SK-N-SH (cell line): Measurements from ENCODE around the gene MTUS2. TPM values are rescaled to one million over a fixed set of nuclear protein-coding genes. Genes with fewer than 3 reads are reported as not detected.

Experiments
- CTCF ChIA-PET: fragments of 300-600, 350-600 bp; formaldehyde crosslinking; extraction: SDS; loops from one replicate; lab custom pipeline; 2021; lab: Yijun Ruan, JAX
- POLR2A ChIA-PET: fragments of 350-600 bp; sonication (Branson Sonifier 250); formaldehyde crosslinking; extraction: SDS; loops from one replicate; lab custom pipeline; 2020; ENCODE audit warnings: antibody characterized with exemption, inconsistent platforms; lab: Yijun Ruan, JAX
- DNase-seq: peaks from one replicate; pipeline ENCODE4 v3.0.0; 2012
- H2AFZ ChIP-seq: fragments of 200-600 bp; sonication (generic); 2 replicates; pipeline ENCODE4 v1.8.1; 2016; ENCODE audit warnings: antibody characterized with exemption, mild to moderate bottlenecking, low read depth
- H3F3A ChIP-seq: fragments of 200-600 bp; sonication (generic); replicated peaks from 2 replicates; pipeline ENCODE3; 2016; ENCODE audit warnings: antibody characterized with exemption, mild to moderate bottlenecking; ENCODE audit not compliant: insufficient read depth
- H3K27ac ChIP-seq, 2 experiments: fragments of 200-500 bp in 1 of 2; fragments of 200-600 bp in 1 of 2; sonication (Bioruptor generic) in 1 of 2; sonication (generic), shearing (Covaris generic) in 1 of 2; 2 replicates each; pipeline versions ENCODE4 v1.5.1 to v1.6.1; 2014 to 2016; ENCODE audit warnings: low read depth in 2 of 2, inconsistent platforms in 1 of 2, low read length in 1 of 2, mild to moderate bottlenecking in 1 of 2, mixed read lengths in 1 of 2
- H3K27me3 ChIP-seq: fragments of 200-600 bp; sonication (generic), shearing (Covaris generic); 2 replicates; pipeline ENCODE4 v1.6.1; 2016; ENCODE audit warnings: mixed run types; ENCODE audit not compliant: insufficient read depth
- H3K36me3 ChIP-seq, 2 experiments: fragments of 200-500 bp in 1 of 2; fragments of 200-600 bp in 1 of 2; sonication (Bioruptor generic) in 1 of 2; sonication (generic) in 1 of 2; replicated peaks in 1 of 2; 2 replicates each; pipeline versions ENCODE3 to v1.5.1; 2014 to 2016; ENCODE audit warnings: low read length in 1 of 2, mild to moderate bottlenecking in 1 of 2; ENCODE audit not compliant: insufficient read depth in 2 of 2, control insufficient read depth in 1 of 2
- H3K4me1 ChIP-seq, 2 experiments: fragments of 200-500 bp in 1 of 2; fragments of 200-600 bp in 1 of 2; sonication (Bioruptor generic) in 1 of 2; sonication (generic), shearing (Covaris generic) in 1 of 2; 2 replicates each; pipeline versions ENCODE4 v1.5.1 to v1.6.1; 2014 to 2016; ENCODE audit warnings: low read depth in 1 of 2, low read length in 1 of 2, mixed run types in 1 of 2; ENCODE audit not compliant: insufficient read depth in 2 of 2, control insufficient read depth in 1 of 2
- H3K4me2 ChIP-seq: fragments of 200-600 bp; sonication (generic), shearing (Covaris generic); 2 replicates; pipeline ENCODE4 v1.6.1; 2017; ENCODE audit warnings: mixed run types
- H3K4me3 ChIP-seq, 2 experiments: fragments of 200-500 bp in 1 of 2; fragments of 200-600 bp in 1 of 2; sonication (Bioruptor generic) in 1 of 2; sonication (generic), shearing (Covaris generic) in 1 of 2; 2 replicates each; pipeline versions ENCODE4 v1.5.1 to v1.8.1; 2014 to 2016; ENCODE audit warnings: low read depth in 2 of 2, inconsistent platforms in 1 of 2, low read length in 1 of 2, mild to moderate bottlenecking in 1 of 2, mixed read lengths in 1 of 2, moderate library complexity in 1 of 2
- H3K79me2 ChIP-seq: fragments of 200-600 bp; sonication (generic); 2 replicates; pipeline ENCODE4 v1.8.1; 2017; ENCODE audit warnings: mild to moderate bottlenecking; ENCODE audit not compliant: insufficient read depth
- H3K9ac ChIP-seq: fragments of 200-600 bp; sonication (generic); 2 replicates; pipeline ENCODE4 v1.6.1; 2017; ENCODE audit warnings: mixed run types
- H3K9me2 ChIP-seq: fragments of 200-600 bp; sonication (generic); 2 replicates; pipeline ENCODE4 v1.6.1; 2017; ENCODE audit warnings: mixed run types
- H3K9me3 ChIP-seq: fragments of 200-600 bp; sonication (generic); 2 replicates; pipeline ENCODE4 v1.6.1; 2017; ENCODE audit warnings: mixed run types, mild to moderate bottlenecking, moderate library complexity
- H4K20me1 ChIP-seq: fragments of 200-600 bp; sonication (generic); 2 replicates; pipeline ENCODE4 v1.6.1; 2017; ENCODE audit warnings: mild to moderate bottlenecking, mixed run types; ENCODE audit not compliant: insufficient read depth
- CTCF ChIP-seq: fragments of 200-600 bp; sonication (generic); IDR thresholded peaks from 2 replicates; pipeline ENCODE4 v1.6.1; 2017; ENCODE audit warnings: antibody characterized with exemption, mild to moderate bottlenecking, moderate library complexity
- EP300 ChIP-seq, 2 experiments: IDR thresholded peaks; 2 replicates each; pipeline versions ENCODE4 v1.4.0 to v1.6.1; 2012; ENCODE audit warnings: borderline replicate concordance in 1 of 2, low read depth in 1 of 2, low read length in 1 of 2
- FOSL2 ChIP-seq: IDR thresholded peaks from 2 replicates; pipeline ENCODE4 v1.4.0; 2012; ENCODE audit warnings: low read depth, mild to moderate bottlenecking, moderate library complexity, borderline replicate concordance
- FOXJ3 ChIP-seq: sonication (generic); formaldehyde crosslinking; IDR thresholded peaks from 2 replicates; pipeline ENCODE4 v1.5.1; 2020; ENCODE audit warnings: mild to moderate bottlenecking, missing genetic modification reagents
- JUND ChIP-seq: IDR thresholded peaks from 2 replicates; pipeline ENCODE4 v1.4.0; 2012
- MEF2A ChIP-seq: IDR thresholded peaks from 2 replicates; pipeline ENCODE4 v1.4.0; 2012; ENCODE audit warnings: low read depth, borderline replicate concordance
- NFIC ChIP-seq: IDR thresholded peaks from 2 replicates; pipeline ENCODE4 v1.4.0; 2012; ENCODE audit warnings: borderline replicate concordance
- NRF1 ChIP-seq: IDR thresholded peaks from 2 replicates; pipeline ENCODE4 v1.6.1; 2012; ENCODE audit warnings: low read depth, mild to moderate bottlenecking, low read length
- RAD21 ChIP-seq: IDR thresholded peaks from 2 replicates; pipeline ENCODE4 v1.6.1; 2012; ENCODE audit warnings: mild to moderate bottlenecking, low read length
- USF2 ChIP-seq: fragments of 150-350 bp; IDR thresholded peaks from 2 replicates; pipeline ENCODE4 v1.6.1; 2017; ENCODE audit warnings: antibody characterized with exemption, low read length, low read depth, borderline replicate concordance
- YY1 ChIP-seq: IDR thresholded peaks from 2 replicates; pipeline ENCODE4 v1.4.0; 2012; ENCODE audit warnings: low read depth, mild to moderate bottlenecking
- WGBS: methylation state at CpG from one replicate; pipeline ENCODE4 v1.1.6; 2017; ENCODE audit warnings: low lambda C conversion rate; 5-methylcytosine and 5-hydroxymethylcytosine counted together
- polyA plus RNA-seq, 3 experiments: library from polyadenylated mRNA; depleted of rRNA; stranded (reverse); fragments of >200 nt; gene quantifications; 2 replicates each; pipeline ENCODE4 v1.2.3, GENCODE V29; 2012
- TF ChIP-seq, protein P1 (sequence below): IDR thresholded peaks from 2 replicates; pipeline ENCODE4 v1.4.0; 2012; ENCODE audit warnings: low read depth, borderline replicate concordance
- TF ChIP-seq, protein P2 (sequence below): IDR thresholded peaks from 2 replicates; pipeline ENCODE4 v1.4.0; 2012; ENCODE audit warnings: low read depth, borderline replicate concordance

The MTUS2 gene
- polyA plus RNA-seq, 1 of the 3 experiments (the other 2 are of a cell fraction): 1.7 TPM

- H3K27ac ChIP-seq: no peak overlapping the region
- no peaks in the 10 kb centered on the region for H3K9me3 ChIP-seq
- H3K27me3 ChIP-seq: no peaks in the 10 kb centered on the region
- peaks cover 0 to 2% of the 10 kb centered on the region in 2 experiments; a peak in 1 of 4 replicates for H3K4me1 ChIP-seq
- no peaks in the 10 kb centered on the region for H3K9me2 ChIP-seq
- H3K9ac ChIP-seq: no peak overlapping the region
- DNase-seq: no peak
- H3K4me2 ChIP-seq: no peak overlapping the region
- no peaks in the 10 kb centered on the region for H3F3A ChIP-seq
- CTCF ChIA-PET: interaction anchor here (0.7 to 4.4 kb wide), 5 partner anchors 16 to 623 kb away, joined by 3 to 21 read pairs (median 4); no protein-coding TSS in a partner anchor
- WGBS: 74% methylated on average over 14 of the region's 14 CpGs
- TF ChIP-seq NRF1: no peak
- TF ChIP-seq CTCF: no peak
- no peak for TF ChIP-seq JUND
- TF ChIP-seq, protein P1, sequence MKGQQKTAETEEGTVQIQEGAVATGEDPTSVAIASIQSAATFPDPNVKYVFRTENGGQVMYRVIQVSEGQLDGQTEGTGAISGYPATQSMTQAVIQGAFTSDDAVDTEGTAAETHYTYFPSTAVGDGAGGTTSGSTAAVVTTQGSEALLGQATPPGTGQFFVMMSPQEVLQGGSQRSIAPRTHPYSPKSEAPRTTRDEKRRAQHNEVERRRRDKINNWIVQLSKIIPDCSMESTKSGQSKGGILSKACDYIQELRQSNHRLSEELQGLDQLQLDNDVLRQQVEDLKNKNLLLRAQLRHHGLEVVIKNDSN: no peak
- TF ChIP-seq, protein P2, sequence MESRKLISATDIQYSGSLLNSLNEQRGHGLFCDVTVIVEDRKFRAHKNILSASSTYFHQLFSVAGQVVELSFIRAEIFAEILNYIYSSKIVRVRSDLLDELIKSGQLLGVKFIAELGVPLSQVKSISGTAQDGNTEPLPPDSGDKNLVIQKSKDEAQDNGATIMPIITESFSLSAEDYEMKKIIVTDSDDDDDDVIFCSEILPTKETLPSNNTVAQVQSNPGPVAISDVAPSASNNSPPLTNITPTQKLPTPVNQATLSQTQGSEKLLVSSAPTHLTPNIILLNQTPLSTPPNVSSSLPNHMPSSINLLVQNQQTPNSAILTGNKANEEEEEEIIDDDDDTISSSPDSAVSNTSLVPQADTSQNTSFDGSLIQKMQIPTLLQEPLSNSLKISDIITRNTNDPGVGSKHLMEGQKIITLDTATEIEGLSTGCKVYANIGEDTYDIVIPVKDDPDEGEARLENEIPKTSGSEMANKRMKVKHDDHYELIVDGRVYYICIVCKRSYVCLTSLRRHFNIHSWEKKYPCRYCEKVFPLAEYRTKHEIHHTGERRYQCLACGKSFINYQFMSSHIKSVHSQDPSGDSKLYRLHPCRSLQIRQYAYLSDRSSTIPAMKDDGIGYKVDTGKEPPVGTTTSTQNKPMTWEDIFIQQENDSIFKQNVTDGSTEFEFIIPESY: no peak
- TF ChIP-seq RAD21: no peak
- TF ChIP-seq YY1: no peak
- no peak for TF ChIP-seq FOSL2
- TF ChIP-seq FOXJ3 (CRISPR knock-in tag): no peak
- TF ChIP-seq USF2: no peak
- TF ChIP-seq MEF2A: no peak
- no peak for TF ChIP-seq EP300 (IDR thresholded peaks at IDR 0.05; ENCODE audit: borderline replicate concordance in 1 of 2, low read depth in 1 of 2, low read length in 1 of 2)
- no peak for TF ChIP-seq NFIC
- TF ChIP-seq, all 33 proteins: peak for 0
- POLR2A ChIA-PET: no interaction called here
- H3K4me3 ChIP-seq: no peak overlapping the region
- H3K79me2 ChIP-seq: no peaks in the 10 kb centered on the region
- H2AFZ ChIP-seq: no peak overlapping the region
- H4K20me1 ChIP-seq: no peaks in the 10 kb centered on the region
- H3K36me3 ChIP-seq: no peaks in the 10 kb centered on the region
Observed at GRCh38 chr13:29489650-29490560, 669.8 kb downstream of the MTUS2 start.
